Activated CD8-positive, alpha-beta memory T cell treated with anti-CD3 and anti-CD28 coated beads, Interleukin-2, amount 50 U/mL, for 24 hours (primary cell): ENCODE measurements around the gene SETD7.

ENCODE experiments used
- DNase-seq: peaks from one replicate; pipeline ENCODE4 v3.0.0-alpha.2; 2020; ENCODE audit errors: extremely low read depth

Gene SETD7

DNA sequence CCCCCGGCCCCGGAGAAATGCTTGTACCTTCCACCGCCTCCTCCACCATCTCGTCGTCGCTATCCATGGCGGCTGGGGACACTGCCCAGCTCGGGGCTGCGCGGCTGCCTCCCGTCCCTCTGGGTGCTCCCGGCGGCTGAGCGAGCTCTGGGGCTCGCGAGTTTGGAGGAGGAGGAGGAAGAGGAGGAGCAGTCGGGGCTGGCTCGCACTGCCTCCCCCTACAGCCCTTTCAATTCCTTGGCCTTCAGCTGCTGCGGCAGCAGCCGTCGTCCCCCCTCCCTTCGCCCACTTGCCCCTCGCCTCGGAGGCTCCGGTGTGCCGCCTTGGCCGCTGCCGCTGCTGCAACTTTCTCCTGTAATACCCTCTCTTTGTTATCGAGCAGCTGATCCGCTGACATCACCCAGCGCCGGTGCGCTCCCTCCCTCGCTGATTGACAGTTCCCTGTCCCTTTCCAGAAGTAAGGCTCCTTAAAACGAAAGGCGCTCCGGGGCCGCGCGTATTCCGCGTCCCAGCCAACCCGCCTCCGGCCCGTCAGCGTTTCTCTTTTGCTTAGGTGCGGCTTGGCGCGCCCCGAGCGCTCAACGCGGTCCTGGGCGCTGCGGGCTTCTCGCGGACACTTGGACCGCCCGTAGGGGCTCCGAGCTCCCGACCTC is at the start of gene SETD7:
TSS of gene SETD7 (minus strand) at position 149 of the 653 bp plus-strand sequence. CDS start at position 67, 82 bp downstream.
- DNase-seq, result no peak

DNA sequence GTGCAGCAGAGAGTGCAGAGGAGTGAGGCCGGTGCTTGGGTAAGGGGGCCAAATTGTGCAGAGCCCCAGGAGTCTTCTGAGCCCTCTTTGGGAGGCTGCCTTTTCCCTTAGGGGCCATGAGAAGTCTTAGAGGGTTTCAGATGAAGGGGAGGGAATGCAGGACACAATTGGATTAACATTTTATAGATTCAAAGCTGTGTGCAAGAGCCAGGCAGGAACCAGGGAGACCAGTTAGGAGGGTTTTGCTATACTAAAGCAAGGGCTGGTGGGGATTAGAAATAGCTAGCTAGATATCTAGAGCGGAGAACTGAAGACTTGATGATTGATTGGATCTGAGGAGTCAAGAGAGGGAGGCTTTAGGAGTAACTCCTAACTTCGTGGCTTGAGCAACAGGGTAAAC is 49.5 kb upstream of the SETD7 start:
- DNase-seq, result no peak

DNA sequence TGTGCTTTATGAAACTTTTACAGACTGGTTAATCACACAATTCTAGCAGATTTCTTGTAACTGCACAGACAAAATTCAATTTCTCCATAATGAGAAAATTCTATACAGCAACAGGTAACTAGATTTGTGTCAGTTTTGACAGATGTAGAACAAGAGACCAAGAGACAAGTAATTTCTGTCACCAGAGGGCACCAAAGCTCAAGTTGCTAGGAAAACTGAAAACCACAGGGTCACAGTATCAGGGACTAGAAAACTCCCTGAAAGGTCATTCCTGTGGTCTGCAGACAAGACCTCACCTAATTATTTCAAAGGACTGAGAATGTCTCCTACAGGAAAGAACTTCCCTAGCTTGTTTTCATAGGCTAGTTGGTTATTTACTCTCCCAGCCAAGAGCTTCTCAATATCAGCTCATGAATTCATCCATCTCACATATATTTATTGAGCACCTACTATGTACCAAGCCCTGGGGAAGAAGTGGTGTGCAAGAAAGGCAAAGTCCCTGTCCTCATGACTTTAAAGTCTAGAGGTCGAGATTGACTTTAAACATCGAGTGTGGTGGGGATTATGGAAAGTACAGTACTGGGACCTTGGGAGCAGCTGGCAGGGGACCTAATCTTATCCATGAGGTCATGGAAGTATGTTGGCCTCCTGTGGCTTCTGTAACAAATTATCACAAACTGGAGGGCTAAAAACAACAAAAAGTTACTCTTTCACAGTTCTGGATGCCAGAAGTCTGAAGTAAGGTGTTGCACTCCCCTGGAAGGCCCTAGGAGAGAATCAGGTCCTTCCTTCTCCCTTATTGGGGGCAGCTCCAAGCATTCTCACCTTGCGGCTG is 47.8 kb upstream of the SETD7 start:
- DNase-seq, result no peak

DNA sequence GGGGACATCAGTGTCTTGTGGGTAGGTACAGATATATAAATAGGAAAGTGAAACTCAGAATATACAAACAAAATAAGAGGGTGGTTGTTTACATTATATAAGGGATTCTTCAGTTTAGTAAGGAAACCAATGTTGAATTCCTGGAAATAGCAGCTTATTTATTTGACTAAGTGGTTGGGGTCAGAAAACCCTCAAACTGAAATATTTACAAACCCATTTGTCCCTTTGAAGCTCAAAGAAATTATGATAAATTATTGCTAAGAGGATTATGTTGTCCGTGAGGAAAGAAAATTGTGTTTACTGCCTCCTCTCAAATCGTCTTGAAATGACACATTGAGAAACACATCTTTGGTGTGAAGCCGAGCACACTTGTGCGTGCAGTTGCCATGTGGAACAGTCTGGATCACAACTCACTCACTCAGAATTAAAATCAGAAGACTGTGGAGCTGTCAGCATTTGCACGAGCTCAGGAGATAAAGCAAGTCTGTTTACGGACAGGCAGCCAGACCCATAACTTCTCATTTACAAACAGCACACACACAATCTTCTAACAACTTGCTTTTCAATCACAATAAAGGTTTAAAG is 46.8 kb upstream of the SETD7 start:
- DNase-seq, result no peak

DNA sequence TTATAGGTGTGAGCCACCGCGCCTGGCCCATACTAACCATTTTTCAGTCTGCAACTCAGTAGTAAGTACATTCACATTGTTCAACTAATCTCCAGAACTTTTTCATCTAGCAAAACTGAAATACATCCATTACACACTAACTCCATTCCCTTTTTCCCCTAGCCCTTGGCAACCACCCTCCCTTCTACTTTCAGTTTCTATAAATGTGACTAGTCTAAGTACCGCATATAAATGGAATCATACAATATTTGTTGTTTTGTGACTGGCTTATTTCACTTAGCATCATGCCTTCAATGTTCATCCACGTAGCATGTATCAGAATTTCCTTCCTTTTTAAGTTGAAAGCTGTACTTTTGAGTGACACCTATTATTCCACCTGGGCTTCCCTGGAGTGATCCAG is 44.6 kb upstream of the SETD7 start:
- DNase-seq, result no peak

DNA sequence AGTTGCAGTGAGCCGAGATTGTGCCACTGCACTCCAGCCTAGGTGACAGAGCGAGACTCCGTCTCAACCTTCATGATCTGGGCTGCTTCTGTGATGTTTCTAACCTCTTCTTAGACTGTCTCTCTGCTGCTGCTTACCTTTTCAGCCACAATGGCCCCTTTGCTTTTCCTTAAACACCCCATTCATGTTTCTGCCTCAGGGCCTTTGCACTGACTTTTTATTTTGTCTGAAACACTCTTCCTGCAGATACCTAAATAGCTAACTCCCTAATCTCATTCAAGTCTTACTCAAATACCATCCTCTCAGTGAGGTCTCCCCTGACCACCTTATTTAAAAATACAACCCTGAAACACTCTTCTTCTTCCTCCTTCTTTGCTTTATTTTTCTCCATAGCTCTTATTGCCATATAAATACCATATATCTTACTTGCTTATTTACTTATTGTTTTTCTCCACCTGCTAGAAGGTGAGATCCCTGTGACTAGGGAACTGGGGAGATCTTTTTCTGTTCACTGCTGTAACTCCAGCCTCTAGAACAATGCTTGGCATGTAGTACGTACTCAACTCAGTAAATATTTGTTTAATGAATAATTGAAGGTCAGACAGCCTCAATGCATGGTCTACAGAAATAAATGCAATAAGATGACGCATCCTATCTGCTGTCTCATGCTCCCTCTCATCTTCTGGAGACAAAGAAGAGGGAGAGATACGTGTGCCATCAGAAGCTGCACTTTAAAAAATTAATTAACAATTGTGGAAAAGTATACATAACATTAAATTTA is 43.8 kb upstream of the SETD7 start:
- no peak for DNase-seq

DNA sequence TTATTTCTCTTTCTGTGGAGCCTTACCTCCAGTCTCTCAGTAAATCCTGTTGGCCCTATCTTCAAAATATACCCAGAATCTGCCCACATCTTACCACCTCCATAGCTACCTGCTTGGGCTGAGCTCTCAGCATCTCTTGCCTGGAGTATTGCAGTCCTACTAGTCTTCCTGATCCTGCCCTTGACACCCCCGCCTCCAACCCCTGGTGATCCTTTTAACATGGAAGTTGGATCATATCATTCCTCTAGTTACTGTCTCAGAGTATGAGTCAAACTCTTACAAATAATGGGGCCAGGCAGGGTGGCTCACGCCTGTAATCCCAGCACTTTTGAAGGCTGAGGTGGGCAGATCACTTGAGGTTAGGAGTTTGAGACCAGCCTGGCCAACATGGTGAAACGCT is 43.1 kb upstream of the SETD7 start:
- DNase-seq, result no peak

DNA sequence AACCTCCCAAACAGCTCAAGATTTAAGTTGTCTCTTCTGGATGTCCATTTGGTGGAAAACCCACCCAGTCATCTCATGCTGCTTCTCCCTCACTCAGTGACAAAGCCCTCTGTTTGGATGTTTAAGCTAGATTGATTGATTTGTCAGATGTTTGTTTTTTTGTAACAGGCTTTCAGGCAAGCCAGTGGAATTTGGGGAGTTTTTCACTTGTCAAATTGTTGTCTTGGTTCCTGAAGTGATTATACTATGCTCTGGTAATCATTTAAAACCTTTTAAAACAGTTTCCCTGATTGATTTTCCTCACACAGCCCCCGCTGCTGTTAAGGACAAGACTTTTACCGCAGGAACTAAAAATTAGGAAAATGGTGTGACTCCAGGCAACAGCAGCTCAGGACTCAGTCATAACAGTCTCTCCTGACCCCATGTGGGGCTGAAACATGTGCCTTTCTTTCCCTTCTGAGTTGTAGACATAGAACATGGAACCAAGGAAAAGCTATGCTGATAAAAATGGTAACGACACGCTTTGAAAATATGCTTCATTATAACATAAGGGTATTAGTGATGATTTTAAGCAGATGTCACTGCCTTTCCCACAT is 40.8 kb upstream of the SETD7 start:
- no peak for DNase-seq

DNA sequence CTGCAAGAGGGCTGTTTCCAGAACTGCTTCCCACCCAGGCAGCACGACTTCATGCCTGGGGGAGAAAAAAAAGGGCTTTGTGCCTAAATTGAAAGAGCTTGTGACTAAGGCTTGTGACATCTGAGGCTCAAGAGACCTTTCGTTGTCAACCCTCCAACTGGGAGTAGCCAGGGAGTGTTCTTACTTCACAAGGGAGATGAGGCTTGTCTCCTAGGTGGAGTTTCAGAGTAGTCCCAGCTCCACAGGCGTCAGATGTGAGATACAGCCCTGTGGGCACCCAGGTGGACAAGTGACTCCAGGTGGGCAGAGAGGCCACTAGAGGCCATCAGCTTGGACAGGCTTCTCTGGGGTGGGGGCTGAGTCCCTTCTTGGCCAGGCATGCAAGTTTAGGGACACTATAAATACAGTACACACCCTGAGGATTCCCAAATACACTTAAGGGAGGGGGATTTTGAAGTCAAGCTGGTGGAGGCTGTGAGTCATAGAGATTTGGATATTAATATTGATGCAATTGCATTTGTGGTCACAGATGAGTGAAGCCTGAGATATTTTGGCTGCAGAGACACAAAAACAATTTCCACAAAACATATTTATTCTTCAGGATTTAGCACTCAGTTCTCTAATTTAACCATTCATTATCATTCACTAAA is 40.1 kb upstream of the SETD7 start:
- DNase-seq, result no peak

DNA sequence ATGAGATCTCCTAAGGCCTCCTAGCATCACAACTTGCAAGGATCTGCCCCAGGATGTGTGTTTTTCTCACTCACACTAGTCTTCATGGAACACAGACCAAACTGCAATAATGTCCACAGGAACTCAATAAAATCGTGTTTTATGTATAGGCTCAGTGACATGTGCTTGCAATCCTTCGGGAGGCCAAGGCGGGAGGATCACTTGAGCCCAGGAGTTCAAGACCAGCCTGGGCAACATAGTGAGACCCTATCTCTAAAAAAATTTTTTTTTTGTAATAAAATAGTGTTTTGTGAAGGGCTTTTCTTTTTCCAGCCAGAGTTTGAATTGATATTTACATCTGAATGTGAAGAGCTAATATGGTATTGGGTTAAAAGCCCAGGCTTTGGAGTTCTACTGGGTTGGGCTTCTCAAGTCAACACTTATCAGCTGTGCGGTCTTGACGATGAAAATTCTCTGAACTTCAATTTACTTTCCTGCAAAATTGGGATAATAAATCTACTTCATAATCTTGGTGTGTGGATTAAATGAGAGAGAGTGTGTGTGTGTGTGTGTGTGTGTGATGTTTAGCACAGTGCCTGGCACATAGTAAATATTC is 38.7 kb upstream of the SETD7 start:
- no peak for DNase-seq

DNA sequence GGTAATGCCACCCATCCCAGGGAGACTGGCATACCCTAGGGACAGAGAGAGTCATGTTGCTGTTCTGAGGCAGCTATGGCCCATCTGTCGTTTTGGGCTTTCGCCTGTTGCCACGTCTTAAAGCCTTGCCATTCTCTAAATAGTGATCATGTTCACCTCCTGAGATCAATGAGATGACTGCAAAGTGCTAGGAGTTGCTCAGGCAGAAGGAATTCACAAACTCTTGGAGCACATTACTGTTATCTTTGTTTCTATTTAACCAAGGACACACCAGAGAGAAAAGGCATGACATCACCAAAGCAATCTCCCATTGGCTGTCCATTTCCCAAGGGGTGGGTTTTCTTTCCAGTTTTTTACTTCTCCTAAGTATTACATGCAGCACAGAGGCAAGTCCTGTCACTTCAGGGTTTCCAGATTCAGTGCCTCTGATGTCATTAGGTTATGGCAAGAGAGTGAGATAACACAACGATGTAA is 37.1 kb upstream of the SETD7 start:
- no peak for DNase-seq

DNA sequence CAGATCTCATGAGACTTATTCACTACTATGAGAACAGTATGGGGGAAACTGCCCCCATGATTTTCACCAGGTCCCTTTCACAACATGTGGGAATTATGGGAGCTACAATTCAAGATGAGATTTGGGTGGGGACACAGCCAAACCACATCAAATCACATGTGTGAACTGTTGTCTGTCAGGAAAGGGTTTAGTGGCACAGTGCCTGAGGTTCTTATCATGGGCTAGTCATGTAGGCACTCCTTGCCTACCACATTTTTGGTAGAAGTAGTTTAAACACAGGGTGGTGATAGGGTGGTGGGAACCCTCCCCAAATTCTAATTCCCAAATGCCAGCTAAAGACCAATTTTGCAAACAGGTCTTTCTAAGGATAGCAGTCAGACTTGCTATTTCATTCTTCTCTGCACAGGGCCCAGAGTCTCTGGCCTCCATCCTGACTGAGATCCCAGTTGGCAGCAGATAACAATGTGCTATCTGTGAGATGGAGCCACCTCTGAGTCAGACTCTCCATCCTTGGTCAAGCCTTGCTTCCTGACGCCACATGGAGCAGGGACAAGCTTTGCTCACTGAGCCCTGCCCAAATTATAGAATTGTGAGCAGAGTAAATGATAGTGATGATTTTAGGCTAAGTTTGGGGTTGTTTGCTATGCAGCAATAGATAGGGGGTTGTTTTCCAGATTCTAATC is 33.5 kb upstream of the SETD7 start:
- no peak for DNase-seq

DNA sequence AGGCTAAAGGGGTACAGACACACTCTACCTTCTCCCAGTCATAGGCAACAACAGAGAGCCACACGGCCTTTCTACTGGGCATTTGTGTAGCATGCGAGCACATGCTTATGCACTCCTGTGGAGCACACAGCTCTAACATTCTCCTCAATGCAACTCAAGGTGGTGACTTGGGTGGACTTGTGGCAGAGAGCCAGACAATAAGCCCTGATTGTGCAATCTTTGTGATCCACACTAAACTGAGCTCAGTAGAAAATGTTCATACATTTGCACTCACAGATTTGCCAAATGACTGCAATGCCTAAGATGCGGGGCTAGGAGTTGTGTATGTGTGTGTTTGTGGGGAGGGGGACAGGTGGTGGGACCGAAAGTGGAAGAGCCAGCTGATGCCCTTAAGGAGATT is 31.4 kb upstream of the SETD7 start:
- no peak for DNase-seq

DNA sequence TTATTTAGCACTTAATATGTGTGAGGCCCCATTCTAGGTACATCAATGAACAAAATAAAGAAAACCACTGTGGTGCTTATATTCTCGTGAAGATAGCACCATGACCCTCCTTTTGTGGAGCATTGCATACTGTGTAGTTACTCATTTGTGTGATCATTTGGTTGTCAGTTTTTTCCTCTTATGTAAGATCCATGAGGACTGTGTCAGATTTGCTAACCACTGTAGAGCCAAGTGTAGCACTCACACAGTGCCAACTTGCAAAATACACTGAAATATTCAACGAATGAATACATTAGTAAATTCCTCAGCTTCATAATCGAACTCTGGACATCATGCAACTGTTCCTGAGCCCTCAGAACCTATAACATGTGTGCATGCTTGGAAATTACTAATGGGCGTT is 29.5 kb upstream of the SETD7 start:
- no peak for DNase-seq

DNA sequence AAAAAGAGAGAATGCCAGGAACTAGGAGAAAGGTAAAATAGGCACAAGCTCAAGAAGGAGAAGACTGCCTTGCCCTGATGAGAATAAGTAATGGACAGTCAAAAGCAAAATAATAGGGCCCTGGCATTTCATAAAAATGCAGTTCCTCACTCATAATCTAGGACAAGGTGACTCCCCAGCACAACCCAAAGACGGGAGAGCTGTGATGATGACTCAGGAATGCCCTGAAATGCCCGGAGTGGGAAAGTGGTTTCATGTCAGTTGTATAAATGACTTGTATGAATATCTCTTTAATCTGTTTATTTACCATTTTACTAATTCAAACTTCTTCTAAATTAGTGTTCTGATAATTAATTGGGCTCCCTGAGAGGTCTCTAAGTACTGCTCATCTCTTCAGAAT is 28.8 kb upstream of the SETD7 start:
- DNase-seq, result no peak

DNA sequence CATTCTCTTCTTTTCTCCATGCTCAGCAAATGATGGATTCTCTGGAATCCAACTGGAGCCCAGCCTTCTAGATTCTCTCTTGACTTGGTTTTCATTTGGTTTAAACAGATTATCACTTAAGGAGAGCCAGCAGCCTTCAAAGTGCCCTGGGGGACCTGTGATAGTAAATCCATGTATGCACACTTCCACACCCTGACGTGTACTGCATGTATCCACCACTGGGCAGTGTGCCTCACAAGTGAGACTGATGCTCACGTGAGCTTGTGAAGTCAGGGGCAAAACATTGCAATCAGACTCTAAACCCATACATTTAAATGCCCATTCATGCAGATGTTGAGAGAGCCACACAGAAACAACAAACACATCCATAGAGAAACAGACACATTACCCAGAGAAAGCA is 28.0 kb upstream of the SETD7 start:
- no peak for DNase-seq

DNA sequence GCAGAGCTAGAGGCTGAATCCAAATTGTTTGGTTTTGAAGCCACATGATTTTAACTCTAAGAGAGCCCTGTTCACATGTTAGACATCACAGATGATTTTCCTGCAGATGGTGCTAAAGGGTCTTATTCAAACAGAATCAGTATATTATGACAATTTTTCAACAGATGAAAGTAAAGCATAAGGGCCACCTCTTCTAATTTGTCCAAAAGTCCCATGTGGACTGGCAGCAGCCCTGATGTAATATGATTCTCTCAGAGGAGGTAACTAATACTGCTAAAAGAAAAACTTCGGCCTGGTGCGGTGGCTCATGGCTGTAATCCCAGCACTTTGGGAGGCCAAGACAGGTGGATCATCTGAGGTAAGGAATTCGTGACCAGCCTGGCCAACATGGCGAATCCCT is 26.0 kb upstream of the SETD7 start:
- no peak for DNase-seq

DNA sequence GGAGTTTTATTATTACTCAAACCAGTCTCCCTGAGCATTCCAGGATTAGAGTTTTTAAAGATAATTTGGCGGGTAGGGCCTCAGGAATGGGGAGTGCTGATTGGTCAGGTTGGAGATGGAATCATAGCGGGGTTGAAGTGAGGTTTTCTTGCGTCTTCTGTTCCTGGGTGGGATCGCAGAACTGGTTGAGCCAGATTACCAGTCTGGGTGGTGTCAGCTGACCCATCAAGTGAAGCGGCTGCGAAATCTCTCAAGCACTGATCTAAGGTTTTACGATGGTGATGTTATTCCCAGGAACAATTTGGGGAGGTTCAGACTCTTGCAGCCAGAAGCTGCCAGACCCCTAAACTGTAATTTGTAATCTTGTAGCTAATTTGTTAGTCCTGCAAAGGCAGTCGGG is 25.1 kb upstream of the SETD7 start:
- DNase-seq, result no peak

DNA sequence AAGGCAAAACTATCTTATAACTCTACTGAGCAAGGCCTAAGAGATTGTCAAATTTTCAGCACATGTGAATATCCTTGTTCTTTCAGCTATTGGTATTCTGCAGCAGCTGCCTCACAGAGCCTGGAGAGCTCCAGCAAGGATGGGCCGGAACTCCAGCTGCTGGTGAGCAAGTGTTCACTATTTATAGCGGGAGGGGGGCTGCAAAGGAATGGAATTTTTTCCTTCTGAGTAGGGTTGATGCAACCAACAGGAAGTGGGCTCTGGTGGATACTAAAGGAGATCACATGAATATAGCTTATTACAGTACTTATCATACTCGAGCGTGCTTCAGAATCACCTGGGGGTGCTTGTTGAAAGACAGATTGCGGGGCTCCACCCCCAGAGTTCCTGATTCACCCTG is 20.2 kb upstream of the SETD7 start:
- no peak for DNase-seq

DNA sequence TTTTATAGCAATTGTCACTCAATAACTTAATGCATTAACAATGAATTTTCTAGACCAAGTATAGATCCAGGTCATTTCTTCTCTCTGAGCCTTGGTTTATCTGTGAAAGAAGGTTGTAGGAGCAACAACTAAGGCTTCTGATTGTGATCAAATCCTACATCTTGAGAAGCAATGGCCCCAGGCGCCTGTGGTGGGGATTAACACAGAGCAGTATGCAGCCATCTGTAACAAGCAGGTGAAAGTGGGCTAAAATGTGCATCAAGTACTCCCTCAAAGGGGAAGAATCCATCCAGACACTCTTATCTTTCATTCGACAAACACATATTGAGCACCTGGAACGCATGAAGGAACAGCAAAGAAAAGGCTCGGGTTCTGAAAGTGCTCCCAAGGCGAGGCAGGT is 19.1 kb upstream of the SETD7 start:
- no peak for DNase-seq
